Kidney epithelial cell (primary cell): ENCODE results near the gene ATP11A. TPM values are rescaled to one million over a fixed set of nuclear protein-coding genes. Genes with fewer than 3 reads are reported as not detected.

ENCODE experiments used
- DNase-seq: peaks from one replicate; pipeline ENCODE4 v3.0.0-alpha.2; 2010; ENCODE audit warnings: low read depth
- H3K27me3 ChIP-seq: 2 replicates; pipeline ENCODE4 v1.6.0; 2011; ENCODE audit warnings: low read length; ENCODE audit not compliant: control insufficient read depth, insufficient read depth
- H3K36me3 ChIP-seq: 2 replicates; pipeline ENCODE4 v1.5.1; 2011; ENCODE audit warnings: low read length; ENCODE audit not compliant: control insufficient read depth, insufficient read depth
- H3K4me3 ChIP-seq: 2 replicates; pipeline ENCODE4 v1.5.1; 2011; ENCODE audit warnings: low read depth, mild to moderate bottlenecking, control low read depth, low read length
- total RNA-seq: library from RNA; depleted of rRNA; stranded (reverse); fragments of >200 nt; gene quantifications from 2 replicates; pipeline ENCODE4 v1.2.3, GENCODE V29; 2015
- TF ChIP-seq, protein P1 (sequence below): IDR thresholded peaks from 2 replicates; pipeline ENCODE4 v1.5.1; 2011; ENCODE audit warnings: mild to moderate bottlenecking, moderate library complexity, low read length, control low read depth, inconsistent platforms; ENCODE audit not compliant: insufficient read depth, poor library complexity, severe bottlenecking

Gene ATP11A
- total RNA-seq, 1 donor from 2014 or later, result 31.5 TPM

DNA sequence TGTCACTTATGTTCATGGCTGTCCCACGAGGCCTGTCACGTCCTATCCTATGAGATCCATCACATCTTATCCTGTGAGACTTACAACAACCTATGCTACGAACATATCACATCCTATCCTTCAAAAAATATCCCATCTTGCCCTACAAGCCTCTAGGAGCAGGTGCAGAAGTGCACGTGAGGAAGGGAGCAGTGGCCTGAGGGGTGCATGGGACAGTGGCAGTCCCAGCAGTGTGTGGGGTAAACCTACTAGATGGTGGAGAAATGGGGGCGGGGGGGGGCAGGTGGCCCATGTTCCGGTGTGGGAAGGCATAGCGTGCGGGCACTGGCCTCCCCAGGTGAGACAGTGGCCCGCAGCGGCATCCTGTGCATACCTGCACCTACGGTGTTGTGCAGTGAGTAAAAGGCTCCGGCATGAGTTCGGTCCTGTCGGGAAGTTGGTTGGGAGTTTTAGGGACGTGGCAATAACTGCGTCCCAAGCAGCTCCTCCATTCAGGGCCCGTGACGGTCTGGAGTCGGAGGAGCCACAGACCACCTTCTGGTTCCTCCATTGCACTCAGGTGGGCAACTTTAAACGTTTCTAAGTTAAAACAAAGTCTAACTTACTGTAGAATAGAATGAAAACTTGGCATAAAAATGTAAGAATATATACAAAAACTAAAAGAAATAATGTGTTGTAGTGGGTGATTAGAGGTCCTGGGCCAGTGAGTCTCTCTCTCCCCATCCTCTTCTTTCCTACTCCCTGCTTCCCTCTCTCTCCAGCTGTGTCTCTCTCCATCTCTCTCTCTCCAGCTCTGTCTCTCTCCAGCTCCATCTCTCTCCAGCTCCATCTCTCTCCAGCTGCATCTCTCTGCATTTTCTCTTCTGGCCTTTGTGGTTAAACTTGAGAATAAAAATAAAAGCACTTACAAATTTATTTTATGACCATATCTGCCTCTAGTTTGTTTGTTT, 42.1 kb downstream of the ATP11A start:
- H3K27me3 ChIP-seq, result no peaks in the 10 kb centered on the region
- TF ChIP-seq, protein P1, sequence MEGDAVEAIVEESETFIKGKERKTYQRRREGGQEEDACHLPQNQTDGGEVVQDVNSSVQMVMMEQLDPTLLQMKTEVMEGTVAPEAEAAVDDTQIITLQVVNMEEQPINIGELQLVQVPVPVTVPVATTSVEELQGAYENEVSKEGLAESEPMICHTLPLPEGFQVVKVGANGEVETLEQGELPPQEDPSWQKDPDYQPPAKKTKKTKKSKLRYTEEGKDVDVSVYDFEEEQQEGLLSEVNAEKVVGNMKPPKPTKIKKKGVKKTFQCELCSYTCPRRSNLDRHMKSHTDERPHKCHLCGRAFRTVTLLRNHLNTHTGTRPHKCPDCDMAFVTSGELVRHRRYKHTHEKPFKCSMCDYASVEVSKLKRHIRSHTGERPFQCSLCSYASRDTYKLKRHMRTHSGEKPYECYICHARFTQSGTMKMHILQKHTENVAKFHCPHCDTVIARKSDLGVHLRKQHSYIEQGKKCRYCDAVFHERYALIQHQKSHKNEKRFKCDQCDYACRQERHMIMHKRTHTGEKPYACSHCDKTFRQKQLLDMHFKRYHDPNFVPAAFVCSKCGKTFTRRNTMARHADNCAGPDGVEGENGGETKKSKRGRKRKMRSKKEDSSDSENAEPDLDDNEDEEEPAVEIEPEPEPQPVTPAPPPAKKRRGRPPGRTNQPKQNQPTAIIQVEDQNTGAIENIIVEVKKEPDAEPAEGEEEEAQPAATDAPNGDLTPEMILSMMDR, result no peak
- H3K4me3 ChIP-seq, result no peak overlapping the region
- no peaks in the 10 kb centered on the region for H3K36me3 ChIP-seq
- DNase-seq, result no peak

DNA sequence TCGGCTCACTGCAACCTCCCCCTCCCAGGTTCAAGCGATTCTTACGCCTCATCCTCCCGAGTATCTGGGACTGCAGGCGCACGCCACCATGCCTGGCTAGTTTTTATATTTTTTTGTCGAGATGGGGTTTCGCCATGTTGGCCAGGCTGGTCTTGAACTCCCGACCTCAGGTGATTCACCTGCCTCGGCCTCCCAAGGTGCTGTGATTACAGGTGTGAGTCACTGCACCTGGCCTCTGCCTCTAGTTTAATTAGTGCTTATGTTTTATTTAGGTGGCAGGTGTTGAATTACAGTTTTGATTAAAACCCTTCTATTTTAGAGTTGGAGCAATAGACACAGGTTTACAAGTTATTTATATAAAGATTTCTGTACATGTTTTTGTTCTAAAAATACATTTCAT, 42.8 kb downstream of the ATP11A start:
- H3K36me3 ChIP-seq, result no peaks in the 10 kb centered on the region
- DNase-seq, result no peak
- TF ChIP-seq, protein P1, result no peak
- H3K27me3 ChIP-seq, result no peaks in the 10 kb centered on the region
- H3K4me3 ChIP-seq, result no peak overlapping the region

DNA sequence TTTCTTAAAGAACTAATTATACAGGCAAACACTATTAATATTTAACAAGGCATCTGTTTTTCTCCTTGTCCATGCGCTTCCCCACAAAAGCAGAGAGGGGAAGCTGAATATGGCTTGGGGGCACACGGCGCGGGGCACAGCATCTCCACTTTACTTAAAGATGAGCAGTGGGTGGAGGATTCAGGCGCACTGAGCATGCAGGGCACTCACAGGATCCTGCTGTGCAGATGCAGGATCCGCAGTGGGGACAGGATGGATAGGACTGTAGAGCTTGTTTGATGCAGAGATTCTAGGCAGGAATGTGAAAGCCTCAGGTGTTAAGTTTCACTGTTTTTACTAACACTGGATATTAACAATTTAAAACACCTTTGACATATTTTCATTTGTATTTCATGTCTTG, 43.3 kb downstream of the ATP11A start:
- DNase-seq, result no peak
- no peak overlapping the region for H3K4me3 ChIP-seq
- no peaks in the 10 kb centered on the region for H3K27me3 ChIP-seq
- TF ChIP-seq, protein P1, result no peak
- H3K36me3 ChIP-seq, result no peaks in the 10 kb centered on the region

DNA sequence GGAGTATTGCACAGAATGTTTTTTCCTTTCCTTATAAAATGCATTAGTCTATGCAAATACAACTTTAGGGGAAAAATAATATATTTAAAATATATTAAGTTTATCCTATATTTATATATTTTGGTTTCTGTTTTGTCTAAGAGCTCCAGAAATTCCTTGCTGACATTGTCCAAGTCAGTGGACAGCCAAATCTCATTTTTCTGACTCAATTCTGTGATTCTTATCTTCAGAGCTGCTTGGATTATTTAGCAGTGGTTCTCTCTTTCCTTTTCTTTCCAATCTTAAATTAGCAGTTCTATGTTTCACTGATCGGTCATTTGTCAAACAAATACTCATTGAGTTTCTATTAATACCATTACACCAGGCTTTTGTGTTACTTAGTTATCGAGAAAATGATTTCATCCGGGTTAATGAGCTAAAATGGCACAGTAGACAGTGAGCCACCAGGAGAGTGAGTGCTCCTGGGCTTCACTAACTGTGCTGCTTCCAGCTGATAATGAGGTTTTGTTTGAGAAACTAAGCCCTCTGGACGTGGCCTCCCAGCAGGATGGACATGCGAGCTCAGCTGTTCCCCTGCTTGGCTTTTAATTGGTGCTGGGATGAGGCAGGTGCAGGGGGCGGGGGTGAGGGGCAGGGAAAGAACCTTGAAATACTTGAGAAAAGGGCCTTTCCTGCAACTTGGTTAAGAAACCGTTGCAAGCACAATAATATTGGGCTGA, 44.0 kb downstream of the ATP11A start:
- Histone ChIP-seq H3K36me3 (no peaks in the 10 kb centered on the region), H3K27me3 (no peaks in the 10 kb centered on the region), H3K4me3 (no peak overlapping the region)
- TF ChIP-seq, protein P1, result no peak
- no peak for DNase-seq

DNA sequence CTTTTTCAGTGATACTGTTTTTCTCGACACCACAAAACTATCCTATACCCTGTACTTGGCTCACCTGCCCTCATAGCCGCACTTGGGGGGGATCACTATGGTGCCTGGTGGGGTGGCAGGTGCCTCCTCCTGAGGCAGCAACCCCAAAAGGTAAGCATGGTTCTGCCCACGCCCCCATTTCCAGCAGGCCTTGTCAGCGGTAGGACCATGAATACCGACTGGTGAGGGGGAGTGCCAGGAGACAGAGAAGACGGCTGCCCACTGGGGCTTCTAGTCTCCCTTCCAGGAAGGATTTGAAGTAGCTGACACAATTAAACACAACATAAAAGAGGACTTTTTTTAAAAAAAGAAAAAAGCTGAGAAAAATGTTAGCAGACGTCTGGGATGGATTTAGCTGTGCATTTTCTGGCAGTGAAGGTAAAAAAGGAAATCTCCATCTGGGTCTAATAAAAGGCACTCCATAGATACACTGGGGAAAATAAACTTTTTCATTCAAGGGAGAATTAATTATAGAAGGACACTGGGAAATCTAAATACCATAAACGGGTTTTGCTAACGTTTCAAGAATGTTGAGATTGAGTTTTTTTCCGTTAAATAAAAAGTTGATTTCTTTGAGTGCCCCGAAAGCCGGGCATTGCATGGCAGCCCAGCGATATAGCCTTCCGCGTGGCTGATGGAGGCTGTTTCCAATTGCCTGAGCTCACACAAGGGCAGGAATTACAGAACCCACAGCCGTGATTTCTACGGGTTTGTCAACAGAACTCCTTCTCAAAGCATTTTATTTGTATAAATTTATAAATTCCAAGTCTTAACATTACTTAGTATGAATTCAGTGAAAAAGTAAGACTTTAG, 45.1 kb downstream of the ATP11A start:
- no peak for DNase-seq
- no peaks in the 10 kb centered on the region for H3K27me3 ChIP-seq
- TF ChIP-seq, protein P1, result no peak
- no peak overlapping the region for H3K4me3 ChIP-seq
- H3K36me3 ChIP-seq, result no peaks in the 10 kb centered on the region
